Smooth muscle cell of trachea (primary cell): ENCODE data around the gene TLCD3B. TPM values are rescaled to one million over a fixed set of nuclear protein-coding genes. Genes with fewer than 3 reads are reported as not detected.

Source experiments
- total RNA-seq: library from RNA; depleted of rRNA; stranded (reverse); fragments of >200 nt; gene quantifications from 2 replicates; pipeline ENCODE4 v1.2.1, GENCODE V29; 2014

The TLCD3B gene
- not detected in 2 replicates for total RNA-seq

GRCh38 chr16:30030841-30031413 lies at the start of gene TLCD3B:
Gene TLCD3B, minus strand, starts transcription at chr16:30031271. Its CDS starts 744 bp downstream, at chr16:30030527.

GRCh38 chr16:30075503-30076275 lies 44.6 kb upstream of the TLCD3B start, which contains the start of gene PPP4C:
Gene PPP4C, plus strand, starts transcription at chr16:30075994. Its CDS starts 384 bp downstream, at chr16:30076378.

GRCh38 chr16:30065102-30065942 lies 34.3 kb upstream of the TLCD3B start, which contains the start of gene ALDOA:
Gene ALDOA, plus strand, starts transcription at chr16:30065760. Its CDS starts 1,138 bp downstream, at chr16:30066898.

DNA sequence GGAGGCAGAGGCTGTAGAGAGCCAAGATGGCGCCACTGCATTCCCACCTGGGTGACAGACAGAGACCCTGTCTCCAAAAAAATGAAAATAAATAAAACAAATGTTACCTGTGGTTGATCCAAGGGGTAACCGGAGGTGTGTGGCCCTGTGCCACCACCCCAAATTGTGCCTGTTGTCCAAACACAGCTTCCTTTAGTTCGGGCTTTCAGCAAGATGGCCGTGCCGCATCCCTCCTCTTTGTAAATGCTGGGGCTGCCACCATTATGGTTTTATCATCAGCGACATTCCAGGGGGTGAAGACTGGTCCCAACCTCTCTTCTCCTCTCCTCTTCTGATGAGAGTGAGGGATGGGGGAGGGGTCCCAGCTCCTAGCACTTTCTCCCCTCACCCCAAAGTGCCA lies 8.2 kb downstream of the TLCD3B start, which contains the start of gene C16orf92:
TSS of gene C16orf92 (plus strand) at position 312 of the 400 bp plus-strand sequence. CDS start 143 bp downstream, outside the sequence.

DNA sequence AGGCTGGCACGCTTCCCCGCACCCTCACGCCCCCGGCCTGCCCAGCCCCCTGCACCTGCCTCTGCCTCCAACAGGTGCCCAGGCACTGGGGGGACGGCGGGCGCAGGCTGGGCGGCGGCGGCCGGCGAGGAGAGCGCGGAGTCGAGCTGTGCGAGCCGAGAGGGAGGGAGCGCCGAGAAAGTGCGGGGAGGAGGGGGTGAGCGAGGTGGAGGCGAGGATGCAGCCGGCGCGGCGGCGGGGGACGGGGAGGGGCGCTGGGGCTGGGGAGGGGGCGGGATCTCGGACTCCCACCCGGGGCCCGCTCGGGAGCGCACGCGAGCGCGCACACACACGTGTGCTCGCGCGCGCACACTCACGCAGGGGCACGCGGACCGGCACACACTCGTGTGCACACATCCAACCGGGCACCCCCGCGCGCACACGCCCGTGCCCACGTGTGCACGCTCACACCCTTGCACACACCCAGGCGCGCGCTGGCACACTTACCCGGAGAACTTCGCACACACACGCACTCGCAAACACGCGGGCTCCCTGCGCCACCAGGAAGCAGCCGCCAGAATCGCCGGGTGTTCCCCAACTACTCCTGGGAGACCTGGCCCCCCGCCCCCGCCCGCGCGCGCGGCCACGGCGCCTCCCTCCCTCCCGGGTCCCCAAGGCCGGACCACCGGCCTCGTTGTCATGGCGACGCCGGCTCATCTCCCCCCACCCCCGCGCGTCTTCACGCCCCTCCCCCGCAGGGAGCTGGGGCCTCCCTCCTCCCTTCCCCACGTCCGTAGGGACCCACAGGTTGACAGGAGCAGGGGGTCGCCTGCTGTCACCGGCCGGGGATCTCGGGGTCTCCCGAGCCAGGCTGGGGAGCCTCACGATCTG lies 20.0 kb downstream of the TLCD3B start, which contains the start of gene DOC2A:
TSS of gene DOC2A (minus strand) at position 184 of the 870 bp plus-strand sequence. CDS start 805 bp downstream, outside the sequence.

GRCh38 chr16:29995911-29996765 lies 34.9 kb downstream of the TLCD3B start, which contains the start of gene INO80E:
Gene INO80E, plus strand, starts transcription at chr16:29996241. Its CDS starts 70 bp downstream, at chr16:29996311.

DNA sequence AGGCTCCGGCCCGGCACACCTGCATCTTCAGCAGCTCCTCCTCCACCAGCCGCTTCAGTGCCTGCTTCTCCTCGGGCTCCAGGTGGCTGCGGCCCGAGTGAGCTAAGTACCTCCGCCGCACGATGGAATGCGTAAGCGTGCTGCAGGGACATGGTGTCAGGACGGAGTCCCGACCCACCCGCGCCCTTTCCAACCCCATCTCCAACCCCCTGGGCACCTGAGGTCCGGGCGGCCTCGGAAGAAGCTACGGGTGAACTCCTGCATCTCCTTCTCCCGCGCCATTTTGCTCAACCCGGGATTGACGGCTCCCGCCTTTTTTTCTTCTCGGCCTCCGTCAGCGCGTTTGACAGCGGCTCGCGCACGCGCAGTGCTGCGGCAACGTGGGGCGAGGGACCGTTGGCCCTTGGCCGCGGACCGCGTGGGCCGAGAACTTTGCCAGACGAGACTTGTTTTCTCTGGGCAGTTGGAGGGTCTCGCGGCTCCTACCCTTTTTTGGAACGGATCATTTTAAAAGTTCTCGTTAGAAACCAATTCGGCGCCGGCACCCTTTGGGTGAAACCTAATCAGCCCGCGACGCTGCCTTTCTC lies 35.7 kb downstream of the TLCD3B start, which contains the start of gene HIRIP3:
TSS of gene HIRIP3 (minus strand) at position 294 of the 587 bp plus-strand sequence. CDS start at position 282, 12 bp downstream.

Other genes with a start within 250 kb of the TLCD3B start
- gene KIF22, start 240.5 kb downstream of the TLCD3B start, total RNA-seq = 7.3 and 78.8 TPM in 2 replicates
- gene MAZ, start 224.7 kb downstream of the TLCD3B start, total RNA-seq = 116 and 157 TPM in 2 replicates
- gene PRRT2, start 219.1 kb downstream of the TLCD3B start, total RNA-seq = 3.6 and 6.0 TPM in 2 replicates
- 19.4 and 30.4 TPM in 2 replicates for gene PAGR1, start 215.1 kb downstream of the TLCD3B start, total RNA-seq
- gene MVP, start 210.8 kb downstream of the TLCD3B start, total RNA-seq = 684 and 723 TPM in 2 replicates
- gene CDIPT, start 168.0 kb downstream of the TLCD3B start, total RNA-seq = 69.4 and 169 TPM in 2 replicates
- gene SEZ6L2, start 131.7 kb downstream of the TLCD3B start, total RNA-seq = 4.1 and 21.5 TPM in 2 replicates
- 6.5 and 7.7 TPM in 2 replicates for gene ASPHD1, start 130.8 kb downstream of the TLCD3B start, total RNA-seq
- 9.9 and 12.5 TPM in 2 replicates for gene KCTD13, start 105.0 kb downstream of the TLCD3B start, total RNA-seq
- gene TMEM219, start 69.2 kb downstream of the TLCD3B start, total RNA-seq = 76.5 and 105 TPM in 2 replicates
- gene TAOK2, start 57.4 kb downstream of the TLCD3B start, total RNA-seq = 59.2 and 87.8 TPM in 2 replicates
- gene HIRIP3, start 35.7 kb downstream of the TLCD3B start, total RNA-seq = 5.8 and 11.8 TPM in 2 replicates
- 19.7 and 26.9 TPM in 2 replicates for gene INO80E, start 35.0 kb downstream of the TLCD3B start, total RNA-seq
- 1.2 TPM in 1 of 2 replicates, not detected in the other for gene DOC2A, start 20.2 kb downstream of the TLCD3B start, total RNA-seq
- gene C16orf92, start 8.1 kb downstream of the TLCD3B start, total RNA-seq = not detected in 2 replicates
- gene ALDOA, start 34.5 kb upstream of the TLCD3B start, total RNA-seq = 770 and 1,149 TPM in 2 replicates
- gene PPP4C, start 44.7 kb upstream of the TLCD3B start, total RNA-seq = 201 and 205 TPM in 2 replicates
- under 0.01 and 0.33 TPM in 2 replicates for gene TBX6, start 60.7 kb upstream of the TLCD3B start, total RNA-seq
- 9.9 and 25.8 TPM in 2 replicates for gene YPEL3, start 64.9 kb upstream of the TLCD3B start, total RNA-seq
- gene GDPD3, start 82.3 kb upstream of the TLCD3B start, total RNA-seq = 1.6 and 2.6 TPM in 2 replicates
- 40.4 and 108 TPM in 2 replicates for gene MAPK3, start 91.9 kb upstream of the TLCD3B start, total RNA-seq
- 0.50 and 2.6 TPM in 2 replicates for gene CORO1A, start 152.3 kb upstream of the TLCD3B start, total RNA-seq
- 14.9 and 139 TPM in 2 replicates for gene BOLA2B, start 162.4 kb upstream of the TLCD3B start, total RNA-seq
- gene SLX1A, start 162.6 kb upstream of the TLCD3B start, total RNA-seq = 35.9 and 55.4 TPM in 2 replicates
- gene SULT1A3, start 168.0 kb upstream of the TLCD3B start, total RNA-seq = 5.2 and 8.6 TPM in 2 replicates
- 0.15 and 2.0 TPM in 2 replicates for gene NPIPB13, start 217.2 kb upstream of the TLCD3B start, total RNA-seq